GM19043 (cell line): ENCODE measurements around the gene NIN.

Source experiments
- ATAC-seq: cut with Tn5 transposase; IDR thresholded peaks from one replicate; pipeline ENCODE4 v1.9.1; 2021; ENCODE audit warnings: low read depth; ENCODE audit not compliant: unreplicated experiment

NIN gene

GRCh38 chr14:50830932-50831725, at the start of gene NIN:
TSS of gene NIN (minus strand) at chr14:50831162. CDS start at chr14:50822056, 9,106 bp downstream.
- ATAC-seq = peak; percentile 74

DNA sequence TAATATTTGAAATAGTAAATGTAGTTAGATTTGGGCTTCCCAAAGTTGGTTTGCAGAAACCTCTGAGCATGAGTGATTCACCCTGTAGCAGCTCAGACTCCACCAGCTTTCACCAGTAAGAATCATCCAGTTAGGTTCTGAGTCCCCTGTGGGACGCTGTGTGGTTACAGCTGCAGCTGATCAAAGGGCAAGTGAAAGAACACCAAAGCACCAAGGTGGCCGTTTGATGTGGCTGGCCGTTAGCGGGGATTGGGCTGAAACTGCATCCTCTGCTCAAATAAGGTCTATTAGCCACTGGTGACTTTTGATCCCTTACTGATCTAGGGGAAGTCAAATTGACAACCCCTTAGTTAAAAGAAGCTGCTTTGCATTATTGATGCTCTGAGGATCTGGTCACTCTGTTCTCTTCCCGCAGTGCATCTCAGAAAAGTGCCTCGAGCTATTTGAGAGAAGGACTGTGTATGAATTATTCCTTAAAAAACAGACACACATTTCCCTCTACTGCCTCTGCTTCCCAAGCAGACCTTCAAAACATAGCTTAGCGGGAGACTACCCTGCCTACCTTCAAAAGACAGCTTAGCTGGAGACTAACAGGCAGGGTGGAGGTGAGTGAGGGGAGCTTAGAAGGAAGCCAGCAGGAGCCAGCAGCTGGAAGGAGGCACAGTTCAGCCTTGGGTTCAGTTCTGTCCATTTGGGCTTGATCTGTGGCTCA, 44.6 kb upstream of the NIN start:
- peak; percentile 94 for ATAC-seq

DNA sequence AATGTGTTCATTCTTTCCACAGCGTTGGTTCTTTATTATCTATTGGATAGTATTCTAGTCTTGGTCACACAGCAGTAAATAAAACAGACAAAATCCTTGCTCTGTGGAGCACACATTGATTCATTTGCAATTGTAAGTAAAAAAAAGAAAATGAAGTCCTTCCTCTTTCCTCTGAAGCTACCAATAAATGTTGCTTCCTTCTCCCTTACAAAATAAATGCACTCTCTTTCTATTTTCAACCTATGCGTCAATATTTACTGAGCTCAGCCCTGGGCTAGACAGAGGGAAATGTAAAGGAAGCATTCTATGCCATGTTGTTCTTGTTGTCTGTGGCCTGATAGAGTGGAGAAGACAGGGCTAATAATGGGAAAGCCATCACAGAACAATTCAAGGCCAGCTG, 43.8 kb upstream of the NIN start:
- no peak for ATAC-seq

DNA sequence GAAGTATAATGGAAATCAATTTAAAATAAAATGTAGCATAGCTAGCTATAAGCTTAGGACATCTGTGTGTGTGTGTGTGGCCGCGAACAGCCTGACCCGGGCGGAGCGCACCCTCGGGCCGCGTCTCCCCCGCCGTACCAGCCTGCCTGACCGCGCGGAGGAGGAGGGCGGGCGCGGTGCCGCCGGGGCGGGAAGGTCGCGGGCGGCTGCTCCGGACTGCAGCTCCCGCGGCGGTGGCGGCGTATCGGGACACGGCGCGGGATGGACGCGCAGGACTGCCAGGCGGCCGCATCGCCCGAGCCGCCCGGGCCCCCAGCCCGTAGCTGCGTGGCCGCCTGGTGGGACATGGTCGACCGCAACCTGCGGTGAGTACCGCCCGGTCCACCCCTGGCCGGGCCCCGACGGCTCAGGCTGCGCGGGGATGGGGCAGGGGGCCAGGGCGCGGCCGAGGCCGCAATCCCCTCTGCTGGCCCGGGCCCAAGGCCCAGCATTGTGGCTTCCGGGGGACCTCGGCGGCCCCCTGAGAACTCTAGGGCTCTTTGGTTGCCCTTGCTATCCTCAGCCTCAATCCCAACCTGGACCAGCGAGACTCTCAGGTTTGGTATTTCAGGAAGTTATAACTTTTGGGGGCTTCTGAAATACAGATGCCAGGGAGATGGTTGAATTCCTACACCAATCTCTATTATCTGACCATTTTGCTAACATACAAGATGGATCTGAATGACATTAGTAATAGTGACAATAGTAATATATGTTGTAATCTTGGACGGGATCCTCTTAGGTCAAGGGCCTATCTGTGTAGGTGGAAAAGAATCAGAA, 41.2 kb upstream of the NIN start, which contains the start of gene ABHD12B:
ABHD12B (plus strand) TSS at position 140 of the 819 bp plus-strand sequence; CDS start at position 262, 122 bp downstream.
- ATAC-seq = no peak

GRCh38 chr14:50871228-50871627, 40.3 kb upstream of the NIN start:
- no peak for ATAC-seq

GRCh38 chr14:50865391-50866076, 34.6 kb upstream of the NIN start:
- no peak for ATAC-seq

- ATAC-seq = no peak
Observed at GRCh38 chr14:50864946-50865345, 34.0 kb upstream of the NIN start.

GRCh38 chr14:50864237-50864636, 33.3 kb upstream of the NIN start:
- ATAC-seq = no peak

DNA sequence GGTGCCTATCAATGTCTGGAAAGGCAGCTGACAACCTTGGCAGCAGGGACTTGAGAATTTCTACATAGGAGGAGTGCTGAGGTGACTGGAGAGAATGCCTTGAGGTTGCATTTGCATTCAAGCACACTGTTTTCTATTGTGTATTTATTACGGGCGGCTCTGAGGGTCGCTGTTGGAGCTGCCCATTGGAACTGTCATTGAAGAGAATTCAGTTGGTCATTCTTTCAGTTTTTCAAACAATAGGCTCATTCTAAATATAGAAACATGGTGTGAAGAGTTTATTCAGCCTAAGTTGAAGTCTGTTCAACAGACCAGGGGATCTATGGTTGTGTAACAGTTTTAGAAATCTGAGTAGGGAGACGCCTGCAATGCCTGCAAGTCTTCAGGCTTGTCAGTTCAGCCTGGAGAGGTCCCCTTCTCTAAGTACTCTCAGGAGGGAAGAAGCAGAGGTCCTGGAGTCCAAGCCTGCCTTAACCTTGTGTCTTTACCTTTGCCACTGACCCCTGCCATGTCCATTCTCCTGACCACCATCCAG, 31.1 kb upstream of the NIN start:
- no peak for ATAC-seq

DNA sequence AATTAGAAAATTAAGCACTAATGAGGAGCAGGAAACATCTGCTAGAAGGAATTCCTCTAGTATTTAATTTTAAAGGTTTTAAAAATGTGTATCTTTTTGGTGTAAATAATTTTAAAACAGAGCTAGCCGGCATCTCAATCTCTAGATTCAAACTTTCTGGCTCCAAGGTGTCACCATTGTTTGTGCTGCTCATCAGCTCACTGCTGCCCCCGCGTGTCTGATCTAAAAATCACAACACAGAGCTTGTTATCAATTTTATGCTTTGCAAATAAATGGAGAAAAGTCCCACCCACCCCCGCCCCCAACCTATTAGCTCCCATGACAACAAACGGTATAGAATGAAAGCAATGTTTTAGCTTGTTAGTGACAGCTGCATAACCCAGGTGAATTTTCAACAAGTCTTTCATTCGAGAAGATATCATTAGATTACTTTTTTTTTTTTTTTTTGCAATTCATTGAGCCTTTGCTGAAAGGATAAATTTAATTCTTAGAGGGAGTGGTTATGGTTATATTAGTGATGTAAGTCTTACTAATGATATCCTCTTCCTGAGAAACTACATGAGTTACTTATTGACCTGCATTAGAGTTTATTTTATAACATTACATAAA, 29.6 kb upstream of the NIN start:
- ATAC-seq = no peak

DNA sequence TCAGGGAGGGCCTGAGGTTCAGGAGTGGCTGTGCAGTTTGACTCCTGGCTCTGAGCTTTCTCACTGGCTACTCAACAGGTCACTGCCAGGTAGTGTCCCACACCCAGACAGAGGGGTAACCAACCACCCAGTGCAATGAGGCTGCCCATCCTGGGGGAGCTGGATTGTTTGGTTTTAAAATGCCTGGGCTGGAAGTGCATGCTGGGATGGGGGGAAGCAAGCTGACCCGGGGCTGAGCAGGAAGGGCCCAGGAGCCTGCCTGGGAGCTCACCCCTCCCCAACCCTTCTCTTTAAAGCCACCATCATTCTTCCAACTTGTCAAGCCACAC, 28.3 kb upstream of the NIN start:
- ATAC-seq = peak; percentile 25

- ATAC-seq = no peak
Observed at GRCh38 chr14:50856660-50857059, 25.7 kb upstream of the NIN start.

DNA sequence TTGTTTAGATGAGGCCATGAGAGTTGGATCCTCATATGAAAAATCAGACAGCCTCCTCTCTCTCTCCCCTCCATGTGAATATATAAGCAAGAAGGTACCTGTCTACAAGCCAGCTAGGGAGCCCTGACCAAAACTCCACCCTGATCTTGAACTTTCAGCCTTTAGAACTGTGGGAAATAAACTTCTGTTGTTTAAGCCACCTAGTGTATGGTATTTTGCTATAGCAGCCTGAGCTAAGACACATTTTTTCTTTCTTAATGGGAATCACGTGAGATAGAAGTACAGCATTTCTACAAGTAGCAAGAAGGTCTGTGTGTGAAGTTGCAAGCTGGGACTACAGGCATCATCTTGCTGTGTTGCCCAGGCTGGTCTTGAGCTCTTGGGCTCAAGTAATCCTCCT, 24.6 kb upstream of the NIN start:
- ATAC-seq = no peak

DNA sequence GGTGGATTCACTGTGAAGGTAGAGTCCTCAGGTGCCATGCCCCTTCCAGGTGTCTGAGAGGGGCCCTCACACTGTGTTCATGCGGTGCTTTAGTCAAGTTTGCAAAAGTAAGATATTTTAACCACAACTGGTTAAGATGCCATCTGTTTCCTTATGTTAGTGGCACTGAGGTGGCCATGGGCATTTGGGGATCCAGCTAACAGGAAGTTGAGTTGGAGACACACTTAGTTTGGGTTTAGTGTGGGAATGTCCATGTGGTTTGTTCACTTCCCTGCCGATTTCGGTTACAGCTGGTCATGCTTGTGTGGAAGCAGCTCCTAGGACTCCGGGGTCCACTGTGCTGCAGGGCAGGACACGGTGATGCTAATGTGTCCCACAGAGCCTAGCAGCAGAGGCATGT, 23.6 kb upstream of the NIN start:
- ATAC-seq = no peak

DNA sequence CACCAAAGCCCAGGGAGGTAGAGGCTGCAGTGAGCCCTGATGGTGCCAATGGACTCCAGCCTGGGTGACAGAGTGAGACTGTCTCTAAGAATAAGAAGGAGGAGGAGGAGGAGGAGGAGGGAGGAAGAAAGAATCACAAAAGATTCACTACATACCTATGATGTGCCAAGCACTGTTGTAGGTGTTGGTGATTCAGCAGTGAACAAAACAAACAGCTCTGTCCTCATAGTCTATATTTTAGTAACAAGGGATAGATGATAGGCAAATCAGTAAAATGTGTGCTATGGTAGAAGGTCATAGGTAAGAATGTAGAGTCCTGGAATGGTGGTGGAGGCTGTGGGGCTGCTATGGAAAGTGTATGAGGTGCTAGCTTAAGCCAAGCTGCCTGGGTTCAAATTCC, 22.9 kb upstream of the NIN start:
- no peak for ATAC-seq

- no peak for ATAC-seq
Observed at GRCh38 chr14:50846226-50846880, 15.4 kb upstream of the NIN start.

DNA sequence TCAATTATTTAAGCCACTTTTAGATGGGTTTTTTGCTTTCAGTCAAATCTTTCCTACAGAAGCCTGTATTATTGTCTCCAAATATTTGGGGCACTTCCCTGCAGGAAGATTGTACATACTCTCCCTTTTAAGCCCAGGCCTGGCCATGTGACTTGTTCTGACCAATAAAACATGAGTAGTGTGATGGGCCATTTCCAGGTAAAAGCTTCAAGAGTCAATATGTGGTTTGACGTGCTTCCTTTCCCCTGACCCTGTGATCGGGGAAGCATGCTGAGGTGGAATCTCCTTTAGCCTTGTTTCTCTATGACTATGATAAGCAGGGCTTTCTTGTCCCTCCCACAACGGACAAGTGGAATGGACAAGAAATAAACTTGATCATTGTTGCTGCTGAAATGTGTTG, 14.2 kb upstream of the NIN start:
- ATAC-seq = no peak

DNA sequence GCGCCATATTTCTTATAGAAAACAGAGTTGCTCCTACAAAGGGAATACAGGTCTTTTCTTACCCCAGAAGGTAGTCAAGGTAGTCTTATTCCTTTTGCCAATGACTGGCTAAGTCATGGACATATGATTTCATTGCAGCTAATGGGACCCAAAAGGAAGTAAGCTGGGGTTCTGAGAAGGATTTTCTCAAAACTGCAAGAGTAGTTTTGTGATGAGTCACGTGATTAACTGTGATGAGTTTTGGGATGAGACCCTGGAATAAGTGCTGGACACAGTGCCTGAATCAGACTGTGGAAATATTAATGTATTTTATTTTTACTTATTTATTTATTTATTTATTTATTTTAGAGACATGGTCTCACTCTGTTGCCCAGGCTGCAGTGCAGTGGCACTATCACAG, 13.4 kb upstream of the NIN start:
- ATAC-seq = no peak

DNA sequence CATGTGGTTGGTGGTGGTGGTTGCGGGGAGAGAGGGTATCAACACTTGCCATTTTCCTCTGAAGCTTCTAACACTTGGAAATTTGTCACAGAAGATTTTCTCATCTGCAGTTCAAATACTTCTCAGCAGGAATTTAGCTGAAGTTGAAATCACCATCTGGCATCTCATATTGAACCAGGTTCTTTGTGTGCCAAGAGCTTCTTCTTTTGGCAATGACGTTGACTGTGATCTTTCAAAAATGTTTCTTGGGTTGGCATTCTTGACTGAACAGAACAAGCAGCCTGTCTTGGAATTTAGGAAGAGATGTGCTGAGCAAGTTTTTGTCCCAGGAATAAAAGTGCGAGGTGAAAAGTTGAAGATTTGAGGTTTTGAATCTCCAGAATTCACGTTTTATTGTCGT, 8.7 kb upstream of the NIN start:
- no peak for ATAC-seq

DNA sequence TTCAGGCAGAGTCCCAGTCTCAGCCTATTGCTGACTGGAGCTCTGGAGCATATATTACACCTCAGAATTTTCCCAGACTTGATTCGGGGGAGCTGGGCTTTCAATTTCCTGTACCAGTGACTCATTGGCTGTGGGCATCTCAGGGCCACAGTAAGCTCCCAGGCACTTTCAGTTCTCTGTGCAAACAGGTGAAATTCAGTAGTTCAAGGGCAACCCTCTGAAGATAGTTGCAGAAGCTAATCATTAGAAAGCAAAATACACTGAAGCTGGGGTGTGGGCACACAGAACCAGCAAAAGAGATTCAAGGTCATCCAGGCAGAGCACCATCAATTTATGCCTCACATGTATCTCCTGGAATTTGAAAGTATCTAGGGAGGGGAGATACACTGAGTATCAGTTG, 8.1 kb upstream of the NIN start:
- no peak for ATAC-seq
